ENCODE results near the gene TEC. TPM values are rescaled to one million over a fixed set of nuclear protein-coding genes. Genes with fewer than 3 reads are reported as not detected.

Gene TEC
- total and polyA plus RNA-seq, 2 of the 8 experiments (the other 6 are each of a cell fraction or from before 2014, with no cell fraction given) = 0.73 to 1.8 TPM

GRCh38 chr4:48127682-48128404 lies 141.8 kb downstream of the TEC start:
- Histone ChIP-seq H3K4ac (replicated peaks; ENCODE audit: insufficient read length, low read depth, low read length) (no peak overlapping the region), H3K79me2 (ENCODE audit: control insufficient read depth in 1 of 2, insufficient read depth in 2 of 2, low read length in 2 of 2) (no peaks in the 10 kb centered on the region), H3K9ac (replicated peaks in 1 of 4; ENCODE audit: extremely low read depth in 1 of 4, low read depth in 3 of 4, low read length in 3 of 4) (no peak overlapping the region; a peak in 2 of 7 replicates), H4K5ac (ENCODE audit: insufficient read length, low read depth, low read length) (no peak overlapping the region), H2BK15ac (ENCODE audit: low read length) (peak overlapping the region; percentile 96; the same call in 1 of the 2 replicates), H4K20me1 (replicated peaks in 1 of 2; ENCODE audit: control insufficient read depth in 1 of 2, insufficient read depth in 2 of 2, low read length in 2 of 2) (no peaks in the 10 kb centered on the region), H2BK120ac (replicated peaks; ENCODE audit: low read depth, low read length) (peak overlapping the region; percentile 84), H2BK20ac (ENCODE audit: low read length) (no peak overlapping the region; the same call in 1 of the 2 replicates), H2AK5ac (ENCODE audit: low read depth, low read length) (no peak overlapping the region), H3K14ac (ENCODE audit: insufficient read length) (no peak overlapping the region), H3K27me3 (replicated peaks in 1 of 4; ENCODE audit: control insufficient read depth in 3 of 4, extremely low read depth in 1 of 4, insufficient read depth in 3 of 4, low read length in 3 of 4) (no peaks in the 10 kb centered on the region), H2BK5ac (ENCODE audit: low read depth, low read length) (peak overlapping the region; percentile 3; the same call in 1 of the 2 replicates), H3K4me3 (ENCODE audit: extremely low read depth in 1 of 4, insufficient read depth in 2 of 4, low read depth in 3 of 4, low read length in 4 of 4) (peak overlapping the region in 2 of 4 experiments; percentile 21 to 42; a peak in 3 of 8 replicates), H3K79me1 (ENCODE audit: low read depth, low read length) (no peaks in the 10 kb centered on the region), H3K27ac (ENCODE audit: low read depth, low read length) (peak overlapping the region; percentile 33; the same call in 1 of the 2 replicates), H2AFZ (ENCODE audit: low read length) (peak overlapping the region; percentile 68; the same call in 1 of the 2 replicates), H4K91ac (replicated peaks; ENCODE audit: insufficient read length, low read length) (peak overlapping the region; percentile 33), H2BK12ac (ENCODE audit: low read depth, low read length) (no peak overlapping the region), H3K4me1 (replicated peaks in 1 of 4; ENCODE audit: control insufficient read depth in 3 of 4, insufficient read depth in 4 of 4, low read length in 3 of 4) (peaks cover 0 to 14% (median 7%) of the 10 kb centered on the region in 4 experiments; a peak in 5 of 7 replicates), H3K9me3 (ENCODE audit: insufficient read depth in 2 of 2, low read depth in 1 of 2, low read length in 1 of 2) (no peaks in the 10 kb centered on the region), H4K8ac (ENCODE audit: extremely low read depth, insufficient read depth, low read length) (no peak overlapping the region), H3K23me2 (ENCODE audit: low read depth, low read length) (no peaks in the 10 kb centered on the region), H3K18ac (ENCODE audit: extremely low read depth, low read length) (peak overlapping the region; percentile 81; the same call in 1 of the 2 replicates), H3K23ac (ENCODE audit: insufficient read length) (no peak overlapping the region), H3K56ac (replicated peaks; ENCODE audit: insufficient read length, low read depth, low read length) (no peak overlapping the region), H3K36me3 (ENCODE audit: control insufficient read depth in 2 of 4, insufficient read depth in 4 of 4, low read length in 3 of 4) (no peaks in the 10 kb centered on the region), H3K4me2 (ENCODE audit: insufficient read depth in 1 of 2, low read depth in 2 of 2, low read length in 2 of 2) (peak overlapping the region; percentile 38 to 63)
- CTCF ChIA-PET (ENCODE audit: partially characterized antibody) = interaction anchor here (0.7 to 6.2 kb wide), 21 partner anchors 8 to 660 kb away, joined by 3 to 64 read pairs (median 5); no protein-coding TSS in a partner anchor
- WGBS, 2 experiments (ENCODE audit: extremely low coverage in 1 of 2, insufficient coverage in 1 of 2, insufficient read length in 1 of 2, insufficient replicate concordance in 2 of 2, low coverage in 1 of 2, low lambda C conversion rate in 2 of 2, missing lambda C conversion rate in 1 of 2) = 26% methylated on average over 13 of the region's 13 CpGs; no CpG with 5 or more reads in 1 of the 2 experiments
- peak; percentile 39 for FAIRE-seq
- DNase-seq (ENCODE audit: low read depth in 1 of 2, low spot score in 2 of 2) = peak; percentile 73 to 84
- POLR2A ChIA-PET (ENCODE audit: partially characterized antibody) = interaction anchor here (0.7 to 1.7 kb wide), 8 partner anchors 10 to 435 kb away, joined by 3 to 5 read pairs (median 3); partner anchors contain the start of genes SLC10A4 and ZAR1
- TF ChIP-seq SIN3A (conservative IDR thresholded peaks at IDR 0.05 in 1 of 2, IDR thresholded peaks at IDR 0.05 in 1 of 2; ENCODE audit: low read depth in 1 of 2, low read length in 2 of 2) (peak in 1 of 2 experiments; percentile 70; a peak in 2 of 4 replicates), TCF12 (IDR thresholded peaks at IDR 0.05; ENCODE audit: low read depth, low read length) (peak; percentile 89), TBP (IDR thresholded peaks at IDR 0.05; ENCODE audit: low read depth, low read length) (no peak), CTCF (IDR thresholded peaks at IDR 0.05; ENCODE audit: control extremely low read depth in 1 of 3, insufficient read depth in 1 of 3, low read depth in 1 of 3, low read length in 3 of 3) (peak; percentile 57 to 87 (median 80)), ASH2L (IDR thresholded peaks at IDR 0.05; ENCODE audit: low read length) (peak; percentile 59), CHD1 (IDR thresholded peaks at IDR 0.05; ENCODE audit: low read depth, low read length) (no peak), BACH1 (IDR thresholded peaks at IDR 0.05; ENCODE audit: low read length) (no peak), E2F6 (IDR thresholded peaks at IDR 0.05) (peak; percentile 97)

All from H1 (cell line).